Measurements from ENCODE around the gene ST8SIA4.
"Not testable (repeated sequence)": the region's sequence is repeated elsewhere in the genome, so short reads cannot be mapped to it uniquely, and the experiment has no call there.

ST8SIA4 gene

GRCh38 chr5:100828071-100828897 lies 74.8 kb downstream of the ST8SIA4 start:
- DNase-seq, result no peak

GRCh38 chr5:100827481-100827889 lies 75.6 kb downstream of the ST8SIA4 start:
- DNase-seq, result no peak

GRCh38 chr5:100826133-100826532 lies 76.9 kb downstream of the ST8SIA4 start:
- no peak for DNase-seq

GRCh38 chr5:100824635-100825034 lies 78.4 kb downstream of the ST8SIA4 start:
- no peak for DNase-seq

DNA sequence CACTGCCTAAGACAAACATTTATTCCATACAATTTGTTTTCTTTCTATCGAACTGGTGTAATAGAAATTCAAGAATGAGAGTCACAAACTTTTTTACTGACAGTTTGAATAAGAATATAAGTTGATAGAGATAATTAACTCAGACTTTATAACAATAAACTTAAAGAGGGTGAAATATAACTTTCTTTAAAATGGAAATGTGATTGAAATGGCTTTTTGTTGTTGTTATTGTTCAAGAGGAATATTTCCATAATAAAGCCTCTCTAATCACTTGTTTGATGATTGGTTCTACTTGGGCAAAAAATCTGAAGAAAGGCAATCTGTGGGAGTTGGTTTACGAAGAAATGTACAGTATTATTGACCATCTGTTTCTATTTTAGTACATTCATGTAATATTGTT lies 79.3 kb downstream of the ST8SIA4 start:
- DNase-seq, result no peak

GRCh38 chr5:100821751-100822150 lies 81.3 kb downstream of the ST8SIA4 start:
- DNase-seq, result no peak

- DNase-seq, result no peak
Measured at GRCh38 chr5:100818340-100818739, 84.7 kb downstream of the ST8SIA4 start.

GRCh38 chr5:100803397-100803796 lies 99.7 kb downstream of the ST8SIA4 start:
- DNase-seq, result no peak

GRCh38 chr5:100802208-100802607 lies 100.9 kb downstream of the ST8SIA4 start:
- DNase-seq, result no peak

DNA sequence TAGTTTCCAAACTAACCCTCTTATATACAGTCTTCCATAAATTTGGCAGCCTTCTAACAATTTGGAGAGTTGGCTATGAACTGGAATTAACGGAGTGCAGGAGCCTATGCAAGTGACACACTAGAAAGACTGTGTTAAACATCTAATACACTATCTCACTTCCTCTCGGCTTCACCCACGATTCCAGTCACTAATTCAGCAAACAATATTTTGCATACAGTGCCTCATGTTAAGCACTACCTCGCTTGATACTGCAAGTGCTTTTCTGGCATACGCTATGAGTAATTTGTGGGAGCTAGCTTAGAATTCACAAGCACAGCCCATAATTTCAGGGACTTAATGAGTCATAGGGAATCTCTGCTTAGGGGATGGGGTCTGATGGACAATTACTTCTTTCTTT lies 102.5 kb downstream of the ST8SIA4 start:
- DNase-seq, result no peak

DNA sequence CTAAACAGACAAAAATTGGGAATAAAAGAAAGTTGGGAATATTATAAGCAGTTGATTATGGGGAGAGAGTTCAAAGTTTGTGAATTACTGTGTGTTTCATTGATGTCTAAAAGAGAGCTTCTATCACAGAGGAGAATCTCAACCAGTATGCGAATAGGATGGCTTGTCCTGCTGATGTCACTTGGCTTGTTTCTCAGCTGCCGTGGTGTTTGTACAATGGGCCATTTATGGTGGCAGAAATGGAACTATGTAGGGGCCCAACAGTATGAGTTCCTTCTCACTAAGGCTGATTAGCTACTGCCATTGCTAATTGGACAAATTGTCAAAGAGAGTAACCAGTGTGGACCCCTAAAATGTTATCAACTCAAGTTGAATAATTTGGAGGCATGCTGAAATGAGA lies 103.9 kb downstream of the ST8SIA4 start:
- DNase-seq, result no peak

DNA sequence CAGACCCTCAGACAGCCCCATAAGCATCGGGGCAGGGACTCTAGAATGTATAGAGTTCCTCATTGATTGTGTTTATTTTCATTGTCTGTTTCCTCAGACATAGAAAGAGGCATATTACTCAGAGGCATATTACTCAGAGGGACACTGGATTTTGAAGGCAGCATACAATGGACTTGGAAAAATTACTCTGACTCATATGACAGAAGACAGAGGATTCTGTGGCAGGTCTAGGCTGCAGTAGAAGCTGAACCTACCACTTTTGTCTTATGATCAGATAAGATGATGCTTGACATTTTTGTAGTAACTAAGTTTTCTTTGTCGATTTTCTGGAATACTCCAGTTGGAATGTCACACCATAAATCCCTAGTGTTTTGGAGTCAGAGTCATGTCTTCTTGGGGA lies 105.2 kb downstream of the ST8SIA4 start:
- no peak for DNase-seq

GRCh38 chr5:100796851-100797250 lies 106.2 kb downstream of the ST8SIA4 start:
- no peak for DNase-seq

- no peak for DNase-seq
Measured at GRCh38 chr5:100794844-100795243, 108.2 kb downstream of the ST8SIA4 start.

GRCh38 chr5:100794218-100794617 lies 108.9 kb downstream of the ST8SIA4 start:
- DNase-seq, result no peak

GRCh38 chr5:100792781-100793180 lies 110.3 kb downstream of the ST8SIA4 start:
- no peak for DNase-seq

DNA sequence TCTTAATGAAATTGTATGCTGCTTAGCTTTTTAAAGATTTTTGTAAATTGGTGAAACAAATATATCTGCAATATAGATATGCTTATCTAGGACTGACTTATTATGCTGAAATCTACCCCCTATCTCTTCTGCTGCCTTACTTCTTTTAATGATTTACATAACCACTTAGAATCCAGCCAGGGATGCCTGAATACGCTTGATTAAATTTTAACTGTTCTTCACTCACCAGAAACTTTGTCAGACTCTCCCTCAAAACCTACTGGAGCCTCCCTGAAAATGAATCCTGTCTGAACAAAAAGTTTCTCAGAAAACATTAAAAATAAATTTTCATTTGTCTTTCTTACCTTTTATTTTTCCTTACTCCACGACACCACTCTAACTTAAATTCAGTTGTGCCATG lies 111.7 kb downstream of the ST8SIA4 start:
- no peak for DNase-seq

GRCh38 chr5:100790951-100791350 lies 112.1 kb downstream of the ST8SIA4 start:
- DNase-seq, result no peak

GRCh38 chr5:100790170-100790665 lies 112.9 kb downstream of the ST8SIA4 start:
- DNase-seq, result no peak

GRCh38 chr5:100789694-100790093 lies 113.4 kb downstream of the ST8SIA4 start:
- DNase-seq, result no peak

- DNase-seq, result no peak
Measured at GRCh38 chr5:100788417-100788816, 114.7 kb downstream of the ST8SIA4 start.

- no peak for DNase-seq
Measured at GRCh38 chr5:100787648-100788047, 115.4 kb downstream of the ST8SIA4 start.

DNA sequence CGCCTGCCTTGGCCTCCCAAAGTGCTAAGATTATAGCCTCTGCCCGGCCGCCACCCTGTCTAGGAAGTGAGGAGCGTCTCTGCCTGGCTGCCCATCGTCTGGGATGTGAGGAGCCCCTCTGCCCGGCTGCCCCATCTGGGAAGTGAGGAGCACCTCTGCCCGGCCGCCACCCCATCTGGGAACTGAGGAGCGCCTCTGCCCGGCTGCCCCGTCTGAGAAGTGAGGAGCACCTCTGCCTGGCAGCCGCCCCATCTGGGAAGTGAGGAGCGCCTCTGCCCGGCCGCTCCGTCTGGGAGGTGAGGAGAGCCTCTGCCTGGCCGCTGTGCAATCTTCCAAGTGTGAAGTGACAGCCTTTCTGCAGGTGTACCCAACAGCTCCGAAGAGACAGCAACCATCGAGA lies 117.5 kb downstream of the ST8SIA4 start:
- not testable (repeated sequence) for DNase-seq

DNA sequence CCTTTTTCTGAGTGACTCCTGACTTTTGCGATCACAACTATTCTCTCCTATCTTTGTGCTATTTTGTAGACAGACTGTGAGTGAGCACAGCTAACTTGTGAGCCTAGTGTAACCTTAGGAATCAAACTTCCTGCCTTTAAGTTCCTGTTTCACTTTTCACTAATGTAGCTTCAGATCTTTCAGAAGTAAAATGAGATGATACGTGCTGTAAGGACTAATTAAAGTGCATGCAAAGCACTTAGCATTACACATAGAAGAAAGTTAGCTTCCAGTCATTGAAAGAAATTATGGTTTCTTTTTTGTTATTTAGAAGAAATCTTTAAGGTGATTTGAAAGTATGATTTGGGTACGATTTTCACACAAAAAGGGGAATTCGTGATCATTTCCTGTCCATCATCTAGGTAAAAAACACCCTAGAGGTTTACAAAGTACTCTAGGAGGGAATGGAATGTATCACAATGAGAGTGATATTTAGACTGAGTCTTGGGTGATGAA lies 122.7 kb downstream of the ST8SIA4 start:
- DNase-seq, result no peak
